NCI-H1930 (cell line): ENCODE data around the gene CROCC.

Experiments
- DNase-seq, 2 experiments: peaks; one replicate each; lab custom pipeline; 2025; lab: John Stamatoyannopoulos, UW

The CROCC gene

DNA sequence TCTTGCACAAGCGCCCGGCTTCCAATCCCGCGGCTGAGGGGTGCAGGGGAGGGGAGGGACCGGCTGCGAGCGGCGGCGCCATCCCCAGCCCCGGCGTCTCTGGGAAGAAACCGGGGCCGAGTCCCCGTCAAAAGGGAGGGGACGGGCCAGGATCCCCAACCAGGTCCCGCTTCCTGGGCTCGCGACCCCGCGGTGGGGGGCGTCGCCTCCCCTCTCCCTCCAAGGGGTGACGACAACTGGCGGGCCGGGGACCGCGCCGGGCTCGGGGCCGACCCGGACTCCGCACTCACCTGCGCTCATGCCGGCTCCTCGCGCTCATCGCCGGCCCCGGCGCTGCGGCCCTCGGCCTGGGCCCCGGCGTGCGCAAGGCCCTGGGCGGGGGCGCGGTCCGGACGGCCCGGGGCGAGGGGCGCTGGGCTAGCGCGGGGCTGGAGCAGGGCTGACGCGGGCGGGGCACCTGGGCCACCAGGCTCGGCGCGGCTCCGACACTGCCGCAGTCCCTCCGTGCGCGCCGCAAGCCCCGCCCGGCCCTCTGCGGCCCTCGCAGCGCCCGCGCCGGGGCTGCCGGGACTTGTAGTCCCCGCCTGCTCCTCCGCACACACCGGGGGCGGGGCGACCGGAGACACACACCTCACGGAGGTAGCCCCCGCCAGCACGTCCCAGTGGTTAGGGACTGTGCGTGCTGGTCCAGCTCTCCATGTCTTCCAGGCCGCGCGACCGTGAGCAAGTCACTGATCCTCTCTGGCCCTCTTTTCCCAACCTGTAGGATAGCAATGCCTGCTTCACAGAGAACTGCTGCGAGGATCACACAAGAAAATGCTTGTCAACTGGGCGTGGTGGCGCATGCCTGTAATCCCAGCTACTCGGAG is 89.9 kb downstream of the CROCC start, which contains the start of gene ATP13A2:
Gene ATP13A2 (minus strand): TSS at position 490 of the 869 bp plus-strand sequence. CDS start 190 bp downstream, at position 300.
- peak; percentile 76 to 89 for DNase-seq

DNA sequence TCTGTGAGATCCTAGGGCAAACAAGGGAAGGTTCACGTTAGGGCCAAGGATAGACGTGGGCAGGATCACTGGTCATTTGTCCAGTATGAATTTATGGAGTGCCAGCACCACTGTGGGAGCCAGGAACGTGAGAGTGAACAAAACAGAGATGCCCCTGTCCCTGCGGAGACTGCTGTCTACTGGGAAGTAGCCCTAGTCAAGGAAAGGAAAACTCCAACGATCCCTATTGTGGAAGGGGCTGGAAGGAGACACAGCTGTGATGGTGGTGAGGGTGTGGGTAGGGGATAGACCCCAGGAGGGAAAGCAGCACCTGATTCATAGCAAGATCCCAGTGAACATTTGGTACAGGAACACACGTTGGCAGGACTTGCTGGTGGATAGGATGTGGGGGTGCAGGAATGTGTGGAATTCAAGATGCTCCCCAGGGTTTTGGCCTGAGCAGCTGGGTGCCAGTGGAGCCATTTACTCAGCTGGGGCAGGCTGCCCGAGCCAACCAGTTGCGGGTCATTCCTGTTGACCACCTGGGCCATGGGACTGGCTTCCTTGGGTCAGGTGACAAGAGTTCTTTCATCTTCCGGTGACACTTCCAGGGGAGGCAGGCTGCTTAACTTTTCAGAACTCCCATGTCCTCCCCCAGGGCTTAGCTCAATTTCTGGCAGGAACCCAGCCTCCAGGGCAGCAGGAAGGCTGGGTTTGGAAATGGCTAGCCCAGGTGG is 91.2 kb downstream of the CROCC start:
- DNase-seq: no peak

GRCh38 chr1:17013491-17014320 is 92.0 kb downstream of the CROCC start:
- no peak for DNase-seq

- DNase-seq: no peak
Measured at GRCh38 chr1:17014671-17015567, 93.2 kb downstream of the CROCC start.

GRCh38 chr1:17016317-17016661 is 94.6 kb downstream of the CROCC start:
- DNase-seq: peak in 1 of 2 experiments; percentile 7

DNA sequence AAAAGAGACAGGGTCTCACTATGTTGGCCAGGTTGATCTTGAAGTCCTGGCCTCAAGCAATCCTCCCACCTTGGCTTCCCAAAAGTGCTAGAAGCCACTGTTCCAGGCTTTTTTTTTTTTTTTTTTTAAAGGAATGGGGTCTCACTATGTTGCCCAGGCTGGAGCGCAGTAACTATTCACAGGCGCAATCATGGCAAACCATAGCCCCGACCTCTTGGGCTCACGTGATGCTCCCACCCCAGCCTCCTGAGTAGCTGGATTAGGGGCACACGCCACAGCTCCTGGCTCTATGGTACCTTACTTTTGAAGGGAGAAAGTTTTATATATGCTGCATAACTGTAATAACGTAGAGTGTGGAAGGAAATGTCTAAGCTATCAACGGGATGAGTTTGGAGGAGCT is 95.7 kb downstream of the CROCC start:
- DNase-seq: no peak

- DNase-seq: no peak
Measured at GRCh38 chr1:17018849-17019248, 97.1 kb downstream of the CROCC start.

GRCh38 chr1:17020502-17020901 is 98.8 kb downstream of the CROCC start:
- DNase-seq: no peak

DNA sequence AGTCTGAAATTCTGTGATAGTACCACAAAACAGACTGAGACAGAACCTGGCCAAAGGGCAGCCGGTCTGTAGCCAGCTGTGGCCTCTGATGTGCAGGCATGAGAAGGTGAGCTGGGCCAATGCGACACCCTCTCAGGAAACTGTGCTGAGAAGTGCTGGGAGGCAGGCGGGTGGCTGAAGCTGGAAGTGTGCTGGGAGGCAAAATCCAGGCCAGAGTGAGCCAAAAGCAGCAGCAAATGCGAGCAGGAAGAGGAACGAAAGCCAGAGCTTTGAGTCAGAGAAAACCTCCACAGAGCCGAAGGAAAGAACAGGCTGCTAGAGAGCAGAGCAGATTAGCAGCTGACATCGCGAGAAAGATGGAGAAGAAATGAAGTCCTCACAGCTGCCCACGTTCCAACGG is 100.2 kb downstream of the CROCC start:
- no peak for DNase-seq
